ENCODE measurements around the gene NOC2L. TPM values are rescaled to one million over a fixed set of nuclear protein-coding genes. Genes with fewer than 3 reads are reported as not detected.

Gene NOC2L
- total RNA-seq, 1 donor from 2014 or later: 40.8 TPM

DNA sequence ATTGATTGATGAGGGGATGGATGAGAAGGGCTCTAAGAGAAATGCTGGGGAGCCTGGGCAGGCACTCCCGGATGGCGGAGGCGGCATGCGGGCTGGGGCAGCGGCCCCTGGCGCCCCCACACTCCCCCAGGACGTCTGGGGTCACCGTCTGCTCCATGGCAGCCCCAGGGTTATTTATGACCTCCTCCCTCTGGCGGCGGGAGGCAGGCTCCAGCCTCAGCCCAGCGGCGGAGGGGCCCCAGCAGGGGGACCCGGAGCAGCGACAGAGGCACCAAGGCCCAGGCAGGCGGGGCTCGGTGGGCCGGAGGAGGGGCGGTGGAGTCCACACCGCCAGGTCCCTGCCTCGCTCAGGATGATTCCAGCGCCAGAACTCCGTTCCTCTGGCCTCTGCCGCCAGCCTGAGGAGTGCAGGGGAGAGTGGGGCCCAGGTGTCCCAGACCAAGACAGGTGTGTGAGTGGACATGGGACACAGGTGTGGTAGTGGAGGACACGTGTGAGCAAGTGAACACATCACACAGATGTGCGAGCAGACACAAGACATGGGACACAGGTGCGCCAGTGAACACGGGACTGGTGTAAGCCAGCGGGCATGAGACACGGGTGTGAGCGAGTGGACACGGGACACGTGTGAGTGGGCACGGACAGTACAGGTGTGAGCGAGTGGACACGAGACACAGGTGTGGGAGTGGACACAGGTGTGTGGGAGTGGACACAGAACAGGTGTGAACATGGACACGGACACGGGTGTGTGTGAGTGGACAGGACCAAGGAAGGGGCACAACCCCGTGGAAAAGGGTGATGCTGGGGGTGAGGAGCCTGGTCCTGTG, 37.8 kb downstream of the NOC2L start:
- Histone ChIP-seq H3K4me3 (peak overlapping the region; percentile 47), H3K27me3 (ENCODE audit: low read depth) (peaks cover 100% of the 10 kb centered on the region), H3K9me3 (replicated peaks) (no peaks in the 10 kb centered on the region), H3K4me1 (peaks cover 56% of the 10 kb centered on the region), H3K27ac (replicated peaks) (no peak overlapping the region), H3K36me3 (no peaks in the 10 kb centered on the region)
- TF ChIP-seq, protein P1, sequence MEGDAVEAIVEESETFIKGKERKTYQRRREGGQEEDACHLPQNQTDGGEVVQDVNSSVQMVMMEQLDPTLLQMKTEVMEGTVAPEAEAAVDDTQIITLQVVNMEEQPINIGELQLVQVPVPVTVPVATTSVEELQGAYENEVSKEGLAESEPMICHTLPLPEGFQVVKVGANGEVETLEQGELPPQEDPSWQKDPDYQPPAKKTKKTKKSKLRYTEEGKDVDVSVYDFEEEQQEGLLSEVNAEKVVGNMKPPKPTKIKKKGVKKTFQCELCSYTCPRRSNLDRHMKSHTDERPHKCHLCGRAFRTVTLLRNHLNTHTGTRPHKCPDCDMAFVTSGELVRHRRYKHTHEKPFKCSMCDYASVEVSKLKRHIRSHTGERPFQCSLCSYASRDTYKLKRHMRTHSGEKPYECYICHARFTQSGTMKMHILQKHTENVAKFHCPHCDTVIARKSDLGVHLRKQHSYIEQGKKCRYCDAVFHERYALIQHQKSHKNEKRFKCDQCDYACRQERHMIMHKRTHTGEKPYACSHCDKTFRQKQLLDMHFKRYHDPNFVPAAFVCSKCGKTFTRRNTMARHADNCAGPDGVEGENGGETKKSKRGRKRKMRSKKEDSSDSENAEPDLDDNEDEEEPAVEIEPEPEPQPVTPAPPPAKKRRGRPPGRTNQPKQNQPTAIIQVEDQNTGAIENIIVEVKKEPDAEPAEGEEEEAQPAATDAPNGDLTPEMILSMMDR (IDR thresholded peaks at IDR 0.05; ENCODE audit: borderline replicate concordance): peak; percentile 77
- intact Hi-C loops (cut with micrococcal nuclease): no loop called here
- DNase-seq: peak; percentile 70

DNA sequence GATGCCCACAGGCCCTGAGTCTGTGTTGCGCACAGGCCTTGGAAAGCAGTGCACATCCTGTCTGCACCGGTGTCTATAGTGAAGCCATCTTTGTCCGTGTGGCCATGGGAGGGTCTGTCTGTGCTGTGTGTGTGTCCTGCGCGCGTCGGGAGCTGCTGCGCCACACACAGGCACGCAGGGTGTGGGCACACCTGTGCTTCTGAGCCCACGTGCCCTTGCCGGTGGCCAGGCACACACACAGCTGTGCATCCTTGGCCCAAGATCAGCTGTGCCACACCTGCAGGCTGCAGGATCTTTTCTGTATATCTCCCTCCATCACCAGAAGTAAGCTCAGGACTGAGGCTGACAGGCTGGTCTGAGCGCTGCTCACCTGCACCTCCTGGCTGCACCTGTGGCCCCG, 38.5 kb downstream of the NOC2L start:
- no peaks in the 10 kb centered on the region for H3K36me3 ChIP-seq
- H3K27me3 ChIP-seq (ENCODE audit: low read depth): peaks cover 100% of the 10 kb centered on the region
- H3K27ac ChIP-seq (replicated peaks): no peak overlapping the region
- H3K4me1 ChIP-seq: peaks cover 51% of the 10 kb centered on the region
- H3K4me3 ChIP-seq: peak overlapping the region; percentile 47
- TF ChIP-seq, protein P1 (IDR thresholded peaks at IDR 0.05; ENCODE audit: borderline replicate concordance): no peak
- intact Hi-C loops (cut with micrococcal nuclease): no loop called here
- no peak for DNase-seq
- no peaks in the 10 kb centered on the region for H3K9me3 ChIP-seq (replicated peaks)

DNA sequence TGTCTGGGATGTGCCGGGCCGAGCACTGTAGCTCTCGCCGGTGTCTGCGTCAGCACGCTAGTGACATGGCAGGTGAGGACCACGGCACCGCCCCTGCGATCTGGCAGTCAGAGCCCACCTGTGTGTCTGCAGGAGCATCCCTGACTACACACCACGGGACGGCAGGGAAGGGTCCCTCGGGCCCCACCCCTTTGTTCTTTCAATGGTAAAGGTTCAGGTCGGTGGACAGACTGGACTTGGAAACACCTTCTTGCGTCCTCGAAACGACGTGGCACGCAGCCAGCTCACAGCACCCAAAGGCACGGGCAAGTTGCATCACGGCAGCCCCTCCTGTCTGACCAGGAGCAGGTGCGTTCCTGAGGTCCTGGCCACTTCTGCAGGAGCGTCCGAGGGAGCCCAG, 39.0 kb downstream of the NOC2L start:
- H3K9me3 ChIP-seq (replicated peaks): no peaks in the 10 kb centered on the region
- H3K4me3 ChIP-seq: no peak overlapping the region
- intact Hi-C loops (cut with micrococcal nuclease): no loop called here
- no peak overlapping the region for H3K27ac ChIP-seq (replicated peaks)
- no peak for DNase-seq
- peaks cover 47% of the 10 kb centered on the region for H3K4me1 ChIP-seq
- H3K36me3 ChIP-seq: no peaks in the 10 kb centered on the region
- peaks cover 100% of the 10 kb centered on the region for H3K27me3 ChIP-seq (ENCODE audit: low read depth)
- TF ChIP-seq, protein P1 (IDR thresholded peaks at IDR 0.05; ENCODE audit: borderline replicate concordance): no peak

DNA sequence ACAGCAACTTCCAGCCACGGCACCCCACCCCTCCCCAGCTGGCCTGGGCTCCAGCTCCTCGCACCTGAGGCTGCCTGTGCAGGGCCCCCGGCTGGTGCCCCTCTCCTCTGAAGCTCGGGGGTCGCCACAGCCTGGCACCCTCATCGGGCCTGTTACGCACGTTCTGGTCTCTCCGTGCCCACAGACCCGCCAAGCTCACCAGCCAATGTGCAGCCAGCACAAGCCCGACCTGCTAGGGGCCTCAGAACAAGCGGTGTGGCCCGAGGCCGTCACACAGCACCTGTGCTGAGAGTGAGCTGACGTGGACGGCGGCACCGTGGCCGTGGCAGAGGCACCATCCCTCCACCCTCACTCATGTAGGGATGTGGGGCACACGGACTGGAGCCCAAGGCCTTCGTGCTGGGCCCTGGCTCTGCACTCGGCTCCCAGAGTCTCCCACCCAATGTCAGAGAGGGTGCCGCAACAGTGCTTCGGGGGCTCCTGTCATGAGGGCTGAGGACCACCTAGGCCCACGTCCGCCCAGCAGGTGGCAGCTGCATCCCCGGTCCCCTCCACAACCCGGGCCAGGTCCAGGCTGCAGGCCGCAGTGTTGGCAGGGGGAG, 39.7 kb downstream of the NOC2L start:
- intact Hi-C loops (cut with micrococcal nuclease): no loop called here
- no peak overlapping the region for H3K27ac ChIP-seq (replicated peaks)
- TF ChIP-seq, protein P1 (IDR thresholded peaks at IDR 0.05; ENCODE audit: borderline replicate concordance): no peak
- H3K27me3 ChIP-seq (ENCODE audit: low read depth): peaks cover 100% of the 10 kb centered on the region
- H3K36me3 ChIP-seq: no peaks in the 10 kb centered on the region
- H3K9me3 ChIP-seq (replicated peaks): no peaks in the 10 kb centered on the region
- peaks cover 40% of the 10 kb centered on the region for H3K4me1 ChIP-seq
- no peak for DNase-seq
- no peak overlapping the region for H3K4me3 ChIP-seq

DNA sequence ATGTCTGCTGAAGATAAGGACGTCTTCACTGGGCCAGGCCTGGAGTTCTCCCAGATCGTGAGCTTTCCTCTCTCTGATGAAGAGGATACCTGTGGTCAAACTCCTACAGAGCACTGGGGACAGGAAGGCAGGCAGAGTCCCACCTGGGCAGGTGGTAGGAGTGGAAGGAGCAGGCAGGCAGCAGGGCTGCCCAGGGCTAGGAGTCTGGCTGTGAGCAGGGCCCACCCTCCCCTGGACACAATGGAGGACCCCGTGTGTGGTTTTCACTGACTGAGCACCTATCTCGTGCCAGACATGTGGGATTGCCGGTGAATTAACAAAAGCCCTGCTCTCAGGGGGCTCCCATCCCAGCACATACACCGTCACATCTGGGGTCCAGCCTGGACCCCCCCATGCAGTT, 40.2 kb downstream of the NOC2L start:
- Histone ChIP-seq H3K27me3 (ENCODE audit: low read depth) (peaks cover 100% of the 10 kb centered on the region), H3K36me3 (no peaks in the 10 kb centered on the region), H3K9me3 (replicated peaks) (no peaks in the 10 kb centered on the region), H3K4me3 (no peak overlapping the region), H3K27ac (replicated peaks) (no peak overlapping the region), H3K4me1 (peaks cover 38% of the 10 kb centered on the region)
- TF ChIP-seq, protein P1 (IDR thresholded peaks at IDR 0.05; ENCODE audit: borderline replicate concordance): no peak
- no peak for DNase-seq
- intact Hi-C loops (cut with micrococcal nuclease): no loop called here
